Activated CD4-positive, alpha-beta T cell treated with anti-CD3 and anti-CD28 coated beads, Interleukin-2, amount 50 U/mL, for 16 hours (primary cell): ENCODE results near the gene PPP6R2.
"Not testable (repeated sequence)": the region's sequence is repeated elsewhere in the genome, so short reads cannot be mapped to it uniquely, and the experiment has no call there.

Experiments
- DNase-seq: peaks from one replicate; pipeline ENCODE4 v3.0.0-alpha.2; 2020

PPP6R2 gene

DNA sequence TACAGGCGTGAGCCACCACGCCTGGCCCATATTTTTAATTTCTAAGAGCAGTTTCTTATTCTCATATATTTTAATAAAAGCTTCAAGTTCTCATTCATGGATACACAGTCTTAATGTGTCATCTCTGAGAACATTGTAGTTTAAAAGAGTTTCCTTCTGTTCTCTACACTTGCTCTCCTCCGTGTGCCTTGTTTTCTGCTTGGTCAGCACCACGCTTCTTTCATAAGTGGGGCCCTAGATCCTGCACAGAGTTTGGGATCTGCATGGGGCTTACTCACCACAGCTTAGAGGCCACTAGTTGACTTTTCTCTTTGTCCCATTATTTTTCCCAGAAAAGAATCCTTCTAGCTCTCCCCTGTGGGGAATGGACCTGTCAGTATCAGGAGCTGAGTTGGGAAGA is 58.8 kb downstream of the PPP6R2 start:
- DNase-seq, result no peak

DNA sequence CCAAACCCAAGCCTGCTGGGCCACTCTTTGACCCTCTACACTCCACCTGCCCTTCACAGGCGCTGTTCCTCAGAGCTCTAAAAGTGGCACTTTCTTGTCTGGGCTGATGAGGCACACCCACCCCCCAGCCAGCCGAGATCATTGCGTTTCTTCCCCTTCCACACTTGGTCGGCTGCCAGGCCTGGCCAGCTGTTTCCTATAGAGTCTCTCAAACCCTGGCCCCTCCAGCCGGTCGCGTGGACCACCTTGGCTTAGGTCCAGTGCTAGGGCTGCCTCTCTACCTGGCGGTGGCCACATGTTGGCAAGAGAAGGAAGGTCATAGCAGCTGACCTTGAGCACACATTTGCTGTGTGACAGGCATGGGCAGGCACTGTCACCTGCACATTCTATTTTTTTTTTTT is 60.6 kb downstream of the PPP6R2 start:
- DNase-seq, result no peak

DNA sequence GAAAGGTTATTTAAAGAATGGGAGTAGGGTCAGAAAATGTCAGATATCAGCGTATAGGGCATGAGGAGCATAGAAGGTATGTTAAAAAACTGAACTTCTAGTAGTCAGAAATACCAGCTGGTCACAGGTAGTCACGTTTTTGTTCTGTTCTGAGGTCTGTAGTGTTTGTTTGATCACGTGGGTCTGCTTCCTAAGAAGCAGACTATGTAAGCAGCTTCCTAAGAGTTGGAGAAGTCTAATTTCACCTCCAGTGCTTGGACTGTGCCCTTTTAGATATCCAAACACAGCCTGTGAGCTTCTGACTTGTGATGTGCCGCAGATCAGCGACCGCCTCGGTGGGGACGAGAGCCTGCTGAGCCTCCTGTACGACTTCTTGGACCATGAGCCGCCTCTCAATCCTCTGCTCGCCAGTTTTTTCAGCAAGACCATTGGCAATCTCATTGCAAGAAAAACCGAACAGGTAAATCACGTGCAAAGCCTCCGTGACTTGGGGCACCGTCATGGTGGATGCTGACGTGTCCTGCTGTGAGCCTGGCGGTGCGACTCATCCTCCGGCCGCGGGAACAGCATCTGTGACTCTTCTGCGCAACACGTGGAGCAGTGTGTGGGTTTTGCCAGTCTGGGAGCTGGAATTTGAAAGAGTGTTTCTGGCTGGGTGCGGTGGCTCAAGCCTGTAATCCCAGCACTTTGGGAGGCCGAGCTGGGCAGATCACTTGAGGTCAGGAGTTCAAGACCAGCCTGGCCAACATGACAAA is 63.5 kb downstream of the PPP6R2 start:
- no peak for DNase-seq

DNA sequence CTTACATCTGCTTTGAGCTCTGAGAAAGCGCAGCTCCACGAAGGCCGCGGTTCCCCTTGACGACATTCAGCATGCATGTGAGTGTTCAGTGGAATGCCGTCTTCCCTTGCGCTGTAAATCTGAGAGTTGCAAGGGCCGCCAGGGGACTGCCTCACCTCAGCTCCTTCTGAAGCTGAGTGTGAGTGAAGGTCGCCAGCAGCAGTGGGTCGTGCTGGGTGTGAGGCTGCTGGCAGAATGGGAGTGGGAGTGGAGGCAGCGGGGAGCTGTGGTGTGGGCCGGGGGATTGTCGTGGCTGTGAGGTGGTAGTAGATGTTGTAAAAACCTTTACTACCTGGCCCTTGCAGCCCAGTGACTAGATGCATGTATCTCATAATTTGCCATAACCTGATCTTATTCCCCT is 65.2 kb downstream of the PPP6R2 start:
- no peak for DNase-seq

DNA sequence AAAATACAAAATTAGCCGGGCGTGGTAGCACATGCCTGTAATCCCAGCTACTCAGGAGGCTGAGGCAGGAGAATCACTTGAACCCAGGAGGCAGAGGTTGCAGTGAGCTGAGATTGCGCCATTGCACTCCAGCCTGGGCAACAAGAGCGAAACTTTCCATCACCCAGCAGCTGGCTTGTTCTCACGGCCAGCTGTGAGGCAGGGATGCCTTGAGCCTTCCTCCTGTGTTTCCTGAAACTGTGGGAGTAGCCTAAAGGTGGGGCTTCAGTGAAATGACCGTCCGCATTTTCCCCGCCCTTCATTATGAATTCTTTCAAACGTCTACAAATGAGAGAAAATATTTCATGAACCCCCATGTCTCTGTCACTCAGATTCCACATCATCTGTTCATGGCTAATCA is 65.8 kb downstream of the PPP6R2 start:
- not testable (repeated sequence) for DNase-seq

DNA sequence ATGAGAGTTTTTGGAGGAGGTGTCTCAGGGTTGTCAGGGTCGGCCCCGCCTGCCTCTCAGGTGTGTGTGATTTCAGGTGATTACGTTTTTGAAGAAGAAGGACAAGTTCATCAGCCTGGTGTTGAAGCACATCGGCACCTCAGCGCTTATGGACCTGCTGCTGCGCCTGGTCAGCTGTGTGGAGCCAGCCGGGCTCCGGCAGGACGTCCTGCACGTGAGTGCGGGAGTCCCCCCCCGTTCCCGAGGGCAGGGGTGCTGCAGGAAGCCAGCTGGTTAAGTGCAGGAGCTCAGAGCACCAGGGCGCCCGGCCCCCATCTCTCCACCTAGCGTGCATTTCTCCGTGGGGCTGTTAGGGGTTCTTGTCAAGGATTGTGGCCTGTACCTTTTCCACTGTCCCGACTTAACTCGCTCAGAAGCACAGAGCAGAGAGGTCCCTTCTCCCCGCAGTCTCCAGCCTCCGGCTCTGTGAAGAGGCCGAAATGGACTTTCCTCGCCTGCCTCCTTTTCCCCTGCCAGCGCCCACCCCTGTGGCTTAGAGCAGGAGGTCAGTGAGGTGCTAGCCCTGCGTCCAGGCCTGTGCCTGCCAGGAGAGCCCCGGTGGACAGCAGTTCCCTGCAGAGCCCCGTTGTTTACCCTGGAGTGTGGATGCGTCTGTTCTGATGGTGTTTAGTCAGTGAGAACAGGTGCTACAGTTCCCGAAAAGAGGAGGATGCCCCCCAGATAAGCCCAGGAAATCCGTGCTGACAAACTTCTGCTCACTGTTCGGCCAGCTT is 71.5 kb downstream of the PPP6R2 start:
- DNase-seq, result no peak

DNA sequence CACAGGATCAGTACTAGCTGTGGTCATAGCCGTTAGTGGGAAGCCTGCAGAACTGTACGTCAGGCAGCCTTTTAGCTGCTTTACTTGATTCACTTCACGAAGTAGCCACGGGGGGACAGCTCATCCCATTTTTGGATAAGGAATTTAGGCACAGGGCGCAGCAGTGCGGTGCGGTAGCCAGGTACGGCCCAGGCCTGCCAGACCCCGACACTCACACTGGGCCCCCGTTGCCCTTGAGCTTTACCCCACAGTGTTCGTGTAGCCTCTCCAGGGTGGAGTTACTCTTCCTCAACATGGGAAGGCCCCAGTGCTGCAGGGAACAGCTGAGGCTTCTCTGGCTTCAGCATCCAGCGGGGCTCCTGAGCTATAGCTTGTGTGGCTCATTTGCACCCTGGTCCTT is 72.3 kb downstream of the PPP6R2 start:
- no peak for DNase-seq

DNA sequence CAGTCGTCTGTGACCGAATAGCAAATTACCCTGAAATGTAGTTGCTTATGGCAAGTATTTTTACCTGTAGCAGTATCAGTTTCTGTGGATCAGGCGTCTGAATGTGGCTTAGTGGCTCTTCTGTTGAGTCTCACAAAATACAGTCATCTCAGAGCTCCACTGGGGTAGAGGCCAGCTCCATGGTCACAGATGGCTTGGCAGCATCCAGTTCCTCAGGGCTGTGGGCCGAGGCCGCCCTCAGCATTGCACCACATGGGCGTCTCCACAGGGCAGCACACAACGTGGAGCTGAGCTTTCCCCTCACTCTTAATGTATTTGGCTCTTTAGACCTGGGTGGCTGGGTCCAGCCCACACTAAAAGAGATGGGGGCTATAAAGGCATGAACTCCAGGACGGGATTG is 73.9 kb downstream of the PPP6R2 start:
- DNase-seq, result no peak

DNA sequence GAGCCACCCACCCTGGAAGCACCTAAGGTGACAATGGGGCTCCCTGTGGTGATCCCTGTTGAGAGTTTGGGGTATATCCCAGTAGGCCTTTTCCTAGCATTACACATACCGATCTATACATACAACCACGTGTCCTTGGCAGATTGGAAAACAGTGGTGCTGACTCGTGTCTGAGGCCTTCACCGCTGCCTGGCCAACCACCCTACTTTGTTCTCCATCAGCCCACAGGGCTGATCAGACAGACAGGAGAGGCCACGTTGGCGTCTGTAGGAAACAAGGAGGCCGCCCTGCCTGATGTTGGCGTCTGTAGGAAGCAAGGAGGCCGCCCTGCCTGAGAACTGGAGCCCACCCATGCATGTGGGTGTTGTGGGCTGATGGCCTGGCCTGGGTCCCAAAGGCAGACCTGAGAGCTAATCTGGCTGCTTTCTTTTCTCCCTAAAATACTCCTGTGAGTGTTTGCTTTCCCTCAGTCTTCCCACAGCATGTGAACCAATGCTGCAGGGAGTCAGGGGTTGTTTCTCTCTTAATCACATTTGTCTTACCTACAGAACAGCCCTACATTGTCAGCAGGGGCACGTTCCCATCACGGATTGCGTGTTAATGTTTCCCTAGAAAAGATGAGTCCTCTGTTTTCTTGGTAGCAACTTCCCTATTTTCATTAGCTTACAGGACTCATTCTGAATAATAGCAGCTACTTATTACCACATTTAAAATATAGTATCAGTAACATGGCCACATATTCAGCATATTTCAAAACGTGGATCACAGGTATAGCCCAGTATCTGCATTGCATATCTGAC is 74.5 kb downstream of the PPP6R2 start:
- no peak for DNase-seq

DNA sequence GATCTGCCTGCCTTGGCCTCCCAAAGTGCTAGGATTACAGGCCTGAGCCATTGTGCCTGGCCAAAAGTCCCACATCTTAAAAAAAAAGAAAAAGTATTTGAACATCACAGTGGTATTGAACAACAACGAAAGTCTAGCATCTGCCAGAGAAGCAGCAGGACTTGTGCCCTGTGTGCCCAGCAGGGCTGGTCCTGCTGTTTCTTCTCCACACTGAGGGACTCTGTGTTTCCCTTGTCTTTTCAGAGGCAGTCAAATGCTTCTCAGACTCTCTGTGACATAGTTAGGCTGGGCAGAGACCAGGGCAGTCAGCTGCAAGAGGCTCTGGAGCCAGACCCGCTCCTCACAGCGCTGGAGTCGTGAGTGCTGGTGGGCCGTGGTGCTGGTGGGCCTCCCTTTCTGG is 75.5 kb downstream of the PPP6R2 start:
- no peak for DNase-seq

DNA sequence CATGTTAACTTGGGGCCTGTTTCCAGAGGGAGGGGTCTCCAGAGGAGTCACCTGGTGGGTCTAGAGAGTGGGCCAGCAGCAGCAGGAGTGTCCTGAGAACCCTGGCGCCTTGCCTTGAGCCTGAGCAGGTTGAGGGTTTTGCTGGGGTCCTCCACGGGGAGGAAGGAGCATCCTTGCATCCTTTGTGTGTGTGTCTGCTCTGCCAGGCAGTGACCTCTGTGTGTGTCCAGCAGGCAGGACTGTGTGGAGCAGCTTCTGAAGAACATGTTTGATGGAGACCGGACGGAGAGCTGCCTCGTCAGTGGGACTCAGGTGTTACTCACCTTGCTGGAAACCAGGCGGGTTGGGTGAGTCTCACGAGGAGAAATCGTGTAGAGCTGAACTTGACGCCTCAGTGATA is 76.0 kb downstream of the PPP6R2 start:
- DNase-seq, result no peak

DNA sequence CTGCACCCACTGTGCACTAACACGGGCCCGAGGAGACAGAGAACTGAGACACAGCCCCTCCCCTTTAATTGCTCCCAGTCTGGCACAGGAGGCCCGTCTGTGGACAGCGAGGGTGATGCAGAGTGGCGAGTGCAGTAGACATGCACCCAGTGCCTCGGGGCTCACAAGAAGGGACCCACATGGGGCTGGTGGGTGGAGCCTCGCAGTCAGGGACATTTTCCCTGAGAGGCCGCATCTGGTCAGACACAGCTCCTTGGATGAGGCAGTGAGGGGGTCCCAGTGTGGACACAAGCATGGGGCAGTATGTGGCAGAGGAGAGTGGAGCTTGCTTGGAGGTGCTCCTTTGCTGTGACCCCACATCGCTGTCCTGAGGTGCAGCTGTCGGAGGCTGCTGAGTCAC is 76.9 kb downstream of the PPP6R2 start:
- no peak for DNase-seq

DNA sequence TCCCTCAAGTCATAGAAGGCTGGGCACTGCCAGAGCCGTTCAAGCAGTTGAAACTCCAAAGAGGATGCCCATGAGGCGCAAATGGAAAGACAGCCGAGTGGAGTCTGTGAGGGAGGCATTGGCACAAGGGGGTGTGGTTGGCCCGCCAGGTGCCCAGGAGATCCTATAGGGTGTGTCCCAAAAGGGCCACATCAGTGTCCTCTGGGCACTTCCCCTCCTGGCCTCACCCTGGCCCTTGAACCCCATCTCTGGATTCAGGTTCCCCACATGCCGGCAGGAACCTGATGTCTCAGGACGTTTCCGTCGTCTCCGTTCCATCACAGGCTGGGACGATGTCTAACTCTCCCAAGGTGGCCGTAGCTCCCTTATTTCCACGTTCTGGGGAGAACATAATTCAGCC is 77.5 kb downstream of the PPP6R2 start:
- DNase-seq, result no peak

DNA sequence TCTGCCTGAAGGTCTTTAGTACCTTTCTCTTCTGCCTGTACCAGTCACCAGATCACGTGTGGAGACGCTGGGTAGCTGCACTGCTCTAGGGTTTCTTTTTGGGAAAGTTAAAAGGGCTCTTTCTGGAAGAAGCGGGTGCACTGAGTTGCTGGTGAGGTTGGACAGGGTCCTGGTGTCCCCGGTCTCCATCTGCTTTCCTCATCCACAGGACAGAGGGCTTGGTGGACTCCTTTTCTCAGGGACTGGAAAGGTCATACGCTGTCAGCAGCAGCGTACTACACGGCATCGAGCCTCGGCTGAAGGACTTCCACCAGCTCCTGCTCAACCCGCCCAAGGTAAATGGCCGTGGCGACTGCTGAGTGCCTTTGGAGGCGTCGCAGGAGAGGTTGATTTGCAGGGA is 78.9 kb downstream of the PPP6R2 start:
- DNase-seq, result no peak

DNA sequence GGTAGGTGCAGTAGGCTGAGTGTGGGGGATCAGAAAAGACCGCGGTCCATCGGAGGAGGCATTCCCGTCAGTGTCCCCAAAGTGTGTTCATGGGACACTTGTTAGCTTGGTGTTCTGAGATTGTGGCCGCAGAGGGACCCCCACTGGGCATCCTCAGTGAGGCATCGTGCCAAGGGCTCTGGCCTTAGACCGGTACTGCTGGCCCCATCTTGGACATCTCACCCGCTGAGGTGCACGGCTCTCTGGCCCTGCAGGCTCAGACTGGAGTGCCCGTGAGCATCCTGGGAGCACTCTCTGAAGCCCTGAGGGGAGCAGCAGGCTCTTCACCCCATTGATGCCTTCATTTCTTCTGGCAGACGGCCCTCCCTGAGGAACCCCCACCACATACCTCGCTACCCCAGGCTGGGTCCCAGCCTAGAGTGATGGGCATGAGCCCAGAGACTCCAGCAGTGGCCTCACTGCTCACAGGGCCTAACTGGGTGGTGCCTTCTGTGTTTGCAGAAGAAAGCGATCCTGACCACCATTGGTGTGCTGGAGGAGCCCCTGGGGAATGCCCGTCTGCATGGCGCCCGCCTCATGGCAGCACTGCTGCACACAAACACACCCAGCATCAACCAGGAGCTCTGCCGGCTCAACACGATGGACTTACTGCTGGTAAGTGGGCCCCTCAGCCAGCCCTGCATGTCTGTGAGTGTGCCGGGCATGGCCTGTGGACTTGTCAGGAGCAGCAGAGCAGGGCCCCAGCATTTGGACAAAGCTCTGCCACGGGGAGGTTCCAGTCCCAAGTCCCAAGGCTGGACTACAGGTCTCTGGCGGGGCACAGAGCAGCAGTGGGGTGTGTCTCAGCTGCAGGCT is 80.1 kb downstream of the PPP6R2 start:
- DNase-seq, result no peak

DNA sequence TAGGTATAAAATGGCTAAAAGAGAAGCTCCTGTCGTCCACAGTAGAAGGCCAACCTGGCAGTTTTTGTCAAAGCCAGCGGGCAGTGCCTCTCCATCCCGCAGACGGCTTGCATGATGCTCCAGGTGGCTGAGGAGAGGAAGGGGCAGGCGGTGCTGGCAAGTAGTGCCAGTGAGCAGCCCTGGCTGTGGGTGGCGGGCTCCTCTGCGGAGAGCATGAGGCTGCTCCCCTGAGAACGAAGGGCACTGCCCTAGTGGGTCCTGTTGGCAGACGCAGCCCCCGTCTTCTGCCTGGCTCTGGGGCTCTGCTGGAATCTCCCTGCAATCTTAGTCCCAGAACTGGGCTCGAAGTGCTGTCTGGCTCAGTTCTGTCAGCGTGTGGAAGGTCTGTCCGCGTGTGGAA is 80.8 kb downstream of the PPP6R2 start:
- no peak for DNase-seq

DNA sequence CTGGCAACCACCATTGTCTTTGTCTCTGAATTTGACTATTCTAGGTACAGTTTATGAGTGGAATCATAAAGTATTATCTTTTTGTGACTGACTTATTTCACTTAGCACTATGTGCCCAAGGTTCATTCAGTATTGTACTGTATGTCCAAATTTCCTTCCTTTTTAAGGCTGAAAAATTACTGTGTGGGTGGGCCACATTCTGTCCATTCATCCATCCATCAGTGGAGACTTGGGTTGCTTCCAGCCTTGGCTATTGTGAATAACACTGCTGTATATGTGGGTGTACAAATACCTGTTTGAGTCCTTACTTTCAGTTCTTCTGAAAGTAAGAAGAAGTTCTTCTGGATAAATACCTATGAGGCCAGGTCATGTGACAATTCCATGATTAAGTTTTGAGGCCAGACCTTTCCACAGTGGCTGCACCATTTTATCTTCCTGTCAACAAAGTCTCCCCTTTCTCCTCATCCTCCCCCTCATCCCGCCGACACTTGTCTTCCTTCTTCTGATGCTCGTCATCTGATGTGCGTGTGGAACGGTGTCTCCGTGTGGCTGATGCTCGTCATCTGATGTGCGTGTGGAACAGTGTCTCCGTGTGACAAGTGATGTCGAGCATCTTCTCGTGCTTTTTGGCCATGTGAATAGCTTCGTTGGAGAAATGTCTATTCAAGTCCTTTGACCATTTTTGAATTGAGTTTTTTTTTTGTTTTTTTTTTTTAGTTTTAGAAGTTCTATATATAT is 82.2 kb downstream of the PPP6R2 start:
- DNase-seq, result no peak

DNA sequence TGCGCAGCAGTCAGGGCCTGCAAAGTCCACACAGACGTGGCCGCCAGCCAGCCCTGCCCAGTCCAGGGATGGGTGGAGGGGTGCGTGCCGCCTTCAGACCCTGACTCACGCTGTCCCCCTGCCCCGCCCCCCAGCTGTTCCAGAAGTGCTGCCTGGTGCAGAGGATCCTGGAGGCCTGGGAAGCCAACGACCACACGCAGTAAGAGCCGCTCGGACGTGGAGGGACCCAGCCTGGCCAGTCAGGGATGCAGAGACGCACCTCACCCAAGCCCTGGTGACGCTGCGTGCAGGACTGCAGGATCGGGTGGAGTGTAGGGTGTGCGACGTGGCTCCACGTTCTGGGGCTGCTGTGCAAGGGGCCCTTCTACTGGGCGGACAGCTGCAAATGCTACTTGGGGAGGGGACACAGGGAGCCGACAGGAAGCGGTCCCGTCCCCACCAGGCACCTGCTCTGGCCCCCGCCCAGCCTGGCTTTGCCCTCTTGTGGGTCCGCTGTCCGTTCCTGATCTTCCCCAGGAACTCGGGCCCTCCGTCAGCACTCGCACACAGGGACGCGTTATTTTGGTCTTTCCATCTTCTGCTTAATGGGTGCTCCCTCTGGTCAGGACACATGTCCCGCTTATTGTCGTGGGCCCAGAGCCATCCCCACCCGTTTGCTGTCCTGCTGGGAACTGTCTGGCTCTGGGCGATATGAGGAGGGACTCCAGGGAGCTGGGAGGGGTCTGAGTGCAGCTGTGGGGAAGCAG is 89.2 kb downstream of the PPP6R2 start:
- DNase-seq, result no peak

DNA sequence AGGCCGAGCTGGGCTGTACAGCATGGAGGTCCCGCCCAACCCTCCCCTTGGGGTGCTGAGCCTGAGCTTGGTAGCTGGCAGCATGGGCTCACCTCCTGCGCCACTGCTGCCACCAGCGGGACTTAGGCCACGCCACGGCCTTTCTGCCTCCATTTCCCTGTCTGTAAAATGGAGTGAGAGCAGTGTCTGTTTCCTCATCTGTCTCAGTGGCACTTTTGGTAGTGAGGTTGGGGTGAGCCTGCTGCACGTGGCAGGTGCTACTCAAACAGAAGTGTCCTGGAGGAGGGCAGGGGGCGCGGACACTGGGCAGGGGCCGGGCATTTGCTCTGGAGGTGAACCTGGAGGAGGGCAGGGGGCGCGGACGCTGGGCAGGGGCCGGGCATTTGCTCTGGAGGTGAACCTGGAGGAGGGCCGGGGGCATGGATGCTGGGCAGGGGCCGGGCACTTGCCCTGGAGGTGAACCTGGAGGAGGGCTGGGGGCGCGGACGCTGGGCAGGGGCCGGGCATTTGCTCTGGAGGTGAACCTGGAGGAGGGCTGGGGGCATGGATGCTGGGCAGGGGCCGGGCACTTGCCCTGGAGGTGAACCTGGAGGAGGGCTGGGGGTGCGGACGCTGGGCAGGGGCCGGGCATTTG is 89.9 kb downstream of the PPP6R2 start:
- DNase-seq, result not testable (repeated sequence)

DNA sequence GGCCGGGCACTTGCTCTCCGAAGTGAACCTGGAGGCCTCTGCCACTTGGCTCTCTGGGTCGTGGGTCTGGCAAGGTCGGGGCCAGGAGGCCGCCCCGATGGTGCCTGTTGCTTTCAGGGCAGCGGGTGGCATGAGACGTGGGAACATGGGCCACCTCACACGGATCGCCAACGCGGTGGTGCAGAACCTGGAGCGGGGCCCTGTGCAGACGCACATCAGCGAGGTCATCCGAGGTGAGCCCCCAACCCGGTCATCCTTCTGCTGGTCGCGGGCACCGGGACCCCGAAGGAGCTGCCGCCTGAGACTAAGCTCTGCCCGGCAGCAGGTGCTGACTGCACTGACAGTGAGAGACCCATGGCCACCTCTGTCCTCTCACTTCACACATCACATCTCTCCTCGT is 91.7 kb downstream of the PPP6R2 start:
- no peak for DNase-seq
